NOMO-1 (cell line): ENCODE results near the gene TBC1D10B.
"Not testable (repeated sequence)": the region's sequence is repeated elsewhere in the genome, so short reads cannot be mapped to it uniquely, and the experiment has no call there.

Experiments used
- DNase-seq, 2 experiments: peaks; one replicate each; lab custom pipeline; 2025; ENCODE audit not compliant: unreplicated experiment in 2 of 2; lab: John Stamatoyannopoulos, UW

Gene TBC1D10B

DNA sequence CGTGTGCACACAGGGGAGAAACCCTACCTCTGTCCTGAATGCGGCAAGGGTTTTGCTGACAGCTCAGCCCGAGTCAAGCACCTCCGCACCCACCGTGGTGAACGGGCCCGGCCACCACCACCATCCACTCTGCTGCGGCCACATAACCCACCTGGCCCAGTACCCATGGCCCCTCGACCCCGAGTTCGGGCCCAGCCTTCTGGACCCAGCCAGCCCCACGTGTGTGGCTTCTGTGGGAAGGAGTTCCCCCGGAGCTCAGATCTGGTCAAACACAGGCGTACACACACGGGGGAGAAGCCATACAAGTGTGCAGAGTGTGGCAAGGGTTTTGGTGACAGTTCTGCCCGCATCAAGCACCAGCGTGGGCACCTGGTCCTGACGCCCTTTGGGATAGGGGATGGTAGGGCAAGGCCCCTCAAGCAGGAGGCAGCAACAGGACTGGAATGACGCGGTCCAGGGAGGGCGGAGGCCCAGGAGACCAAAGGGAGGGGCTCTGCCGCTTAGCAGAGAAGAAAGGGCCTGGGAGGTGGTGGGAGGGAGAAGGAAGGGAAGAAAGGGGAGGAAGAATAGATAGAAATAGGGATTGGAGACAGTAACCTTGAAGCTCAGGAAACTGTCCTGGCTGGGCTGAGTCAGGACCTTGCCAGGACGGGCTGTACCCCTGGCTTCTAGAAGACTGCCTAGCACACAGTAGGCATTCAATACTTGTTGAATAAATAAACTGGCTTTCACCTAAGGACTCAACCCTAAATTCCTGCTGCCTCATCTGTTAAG lies 28.6 kb upstream of the TBC1D10B start:
- DNase-seq = no peak

DNA sequence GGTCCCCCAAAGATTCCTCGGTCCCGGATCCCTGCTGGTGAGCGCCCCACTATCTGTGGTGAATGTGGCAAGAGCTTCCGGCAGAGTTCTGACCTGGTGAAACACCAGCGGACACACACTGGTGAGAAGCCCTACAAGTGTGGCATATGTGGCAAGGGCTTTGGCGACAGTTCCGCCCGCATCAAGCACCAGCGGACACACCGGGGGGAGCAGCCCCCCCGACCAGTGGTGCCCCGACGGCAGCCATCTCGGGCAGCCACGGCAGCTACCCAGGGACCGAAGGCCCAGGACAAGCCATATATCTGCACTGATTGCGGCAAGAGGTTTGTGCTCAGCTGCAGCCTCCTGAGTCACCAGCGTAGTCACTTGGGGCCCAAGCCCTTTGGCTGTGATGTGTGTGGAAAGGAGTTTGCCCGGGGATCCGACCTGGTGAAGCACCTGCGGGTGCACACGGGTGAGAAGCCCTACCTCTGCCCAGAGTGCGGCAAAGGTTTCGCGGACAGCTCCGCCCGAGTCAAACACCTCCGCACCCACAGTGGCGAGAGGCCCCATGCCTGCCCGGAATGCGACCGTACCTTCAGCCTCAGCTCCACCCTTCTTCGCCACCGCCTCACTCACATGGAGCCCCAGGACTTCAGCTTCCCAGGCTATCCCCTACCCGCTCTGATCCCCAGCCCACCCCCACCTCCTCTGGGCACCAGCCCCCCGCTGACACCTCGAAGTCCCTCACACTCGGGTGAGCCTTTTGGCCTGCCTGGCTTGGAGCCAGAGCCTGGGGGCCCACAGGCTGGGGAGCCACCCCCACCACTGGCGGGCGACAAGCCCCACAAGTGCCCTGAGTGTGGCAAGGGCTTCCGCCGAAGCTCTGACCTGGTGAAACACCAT lies 27.7 kb upstream of the TBC1D10B start:
- DNase-seq = no peak

DNA sequence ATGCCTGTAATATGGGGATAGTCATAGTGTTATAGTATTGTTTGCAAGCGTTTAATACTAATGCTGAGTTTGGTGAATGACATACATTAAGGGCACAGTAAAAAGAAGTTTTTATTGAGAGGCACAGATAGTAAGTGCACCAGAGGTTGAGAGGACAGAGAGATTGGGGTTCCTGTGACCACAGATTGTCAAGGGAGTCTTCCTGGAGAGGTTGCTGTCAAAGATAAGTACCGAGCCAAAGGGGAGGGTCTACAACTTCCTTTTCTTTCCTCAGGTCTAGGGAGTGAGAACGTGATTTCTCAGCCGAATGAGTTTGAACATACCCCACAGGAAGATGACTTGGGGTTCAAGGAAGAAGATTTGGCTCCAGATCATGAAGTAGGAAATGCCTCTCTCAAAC lies 26.8 kb upstream of the TBC1D10B start:
- no peak for DNase-seq

DNA sequence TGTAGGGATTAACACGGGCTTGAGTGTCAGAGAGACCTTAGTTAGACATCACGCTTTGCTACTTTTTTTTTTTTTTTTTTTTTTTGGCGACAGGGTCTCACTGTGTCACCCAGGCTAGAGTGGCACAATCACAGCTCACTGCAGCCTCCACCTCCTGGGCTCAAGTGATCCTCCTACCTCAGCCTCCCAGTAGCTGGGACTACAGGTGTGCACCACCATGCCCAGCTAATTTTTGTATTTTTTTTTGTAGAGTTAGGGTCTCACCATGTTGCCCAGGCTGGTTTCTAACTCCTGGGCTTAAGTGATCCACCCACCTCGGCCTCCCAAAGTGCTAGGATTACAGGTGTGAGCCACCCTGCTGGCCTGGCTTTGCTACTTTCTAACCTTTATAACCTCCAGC lies 26.3 kb upstream of the TBC1D10B start:
- not testable (repeated sequence) for DNase-seq

DNA sequence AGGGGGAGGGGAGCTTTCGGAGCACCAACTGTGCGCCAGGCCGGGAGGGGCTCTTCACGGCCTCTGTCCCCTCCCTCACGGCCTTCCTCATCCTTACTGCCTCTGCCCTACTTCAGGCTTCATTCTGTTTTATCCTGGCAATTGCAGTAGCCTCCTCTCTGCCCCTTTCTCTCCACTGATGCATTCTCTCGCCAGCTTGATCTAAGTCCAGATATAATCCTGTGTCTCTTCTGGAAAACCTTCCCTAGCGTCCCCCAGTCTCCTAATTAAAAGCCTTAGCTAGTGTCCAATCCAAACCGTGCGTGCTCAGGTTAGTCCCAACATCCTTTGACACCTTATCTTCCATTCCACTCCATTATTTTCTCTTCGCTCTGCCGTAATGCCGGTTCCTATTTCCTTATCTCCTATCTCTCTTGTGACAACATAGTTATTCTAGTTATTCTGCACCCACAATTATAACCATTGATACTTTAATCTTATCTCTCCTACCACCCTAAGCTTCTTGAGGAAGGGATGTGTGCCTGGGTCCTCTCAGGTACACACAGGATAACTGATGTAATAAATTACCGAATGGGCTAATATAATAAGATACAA lies 25.8 kb upstream of the TBC1D10B start:
- DNase-seq = peak in 1 of 2 experiments; percentile 21

DNA sequence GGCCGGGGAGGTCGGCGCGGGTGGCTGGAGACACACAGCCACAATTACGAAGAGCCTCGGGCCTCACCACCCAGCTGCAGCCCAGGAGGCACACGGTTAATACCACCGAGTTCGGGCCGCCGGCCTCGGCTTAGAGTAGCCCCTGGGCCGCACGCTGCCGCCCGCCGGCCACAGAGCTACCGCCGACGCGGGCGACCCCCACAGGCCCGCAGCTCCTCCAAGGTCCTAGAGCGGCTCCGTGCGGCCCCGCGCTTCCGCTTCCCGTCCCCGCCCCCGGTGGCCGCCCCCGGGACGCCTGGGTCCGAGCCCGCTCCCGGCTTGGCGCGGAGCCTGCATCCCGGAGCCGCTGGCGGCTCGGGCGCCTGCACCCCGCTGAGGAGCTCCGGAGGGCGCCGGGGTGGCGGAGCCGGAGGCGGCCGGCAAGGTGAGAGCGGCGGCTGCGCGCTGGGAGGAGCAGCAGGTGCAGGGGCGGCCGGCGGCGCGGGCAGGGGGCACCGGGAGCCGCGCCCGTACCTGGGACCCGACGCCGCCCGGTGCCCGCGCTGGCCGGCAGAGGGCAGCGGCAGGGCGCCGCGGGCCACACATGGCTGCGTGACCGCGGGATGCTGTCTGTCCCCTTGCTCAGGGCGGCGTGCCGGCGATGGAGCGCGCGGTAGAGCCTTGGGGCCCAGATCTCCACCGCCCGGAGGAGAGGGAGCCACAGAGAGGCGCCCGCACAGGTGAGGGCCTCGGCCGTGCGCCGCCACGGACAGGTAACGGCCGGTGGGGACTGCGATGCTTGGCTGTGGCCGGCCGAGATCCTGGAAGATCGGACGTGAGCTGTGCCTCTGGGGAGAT lies 25.1 kb upstream of the TBC1D10B start, which contains the start of gene ZNF48:
Gene ZNF48 (plus strand): TSS at position 266 of the 837 bp plus-strand sequence. CDS start 375 bp downstream, at position 641.
- DNase-seq = peak; percentile 84 to 89

DNA sequence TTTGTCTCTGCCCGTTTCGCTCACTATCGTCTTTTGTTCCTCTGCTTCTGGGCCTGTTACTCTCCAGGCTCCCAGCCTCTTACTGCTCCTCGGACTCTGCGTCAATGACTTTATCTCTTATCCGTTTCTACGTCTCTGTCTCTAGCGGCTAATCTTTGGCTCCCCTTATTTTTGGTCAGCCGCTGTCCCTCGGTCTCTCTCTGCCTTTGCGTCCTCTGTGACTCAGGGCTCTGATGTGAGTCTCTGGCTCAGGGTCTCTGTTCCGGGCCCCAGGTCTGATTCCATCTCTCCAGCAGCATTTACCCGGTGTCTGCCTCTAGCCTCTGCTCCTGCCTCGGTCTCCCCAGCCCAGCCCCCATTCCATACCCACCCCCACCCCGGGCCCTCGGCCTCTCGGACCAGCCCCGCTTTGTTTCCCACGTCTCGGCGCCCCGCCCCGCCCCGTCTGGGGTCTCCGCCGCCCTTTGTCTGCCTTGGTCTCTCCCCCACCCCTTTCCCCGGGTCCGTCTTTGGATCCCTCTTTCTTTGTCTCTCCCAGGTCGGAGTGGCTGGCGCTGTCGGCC lies 24.4 kb upstream of the TBC1D10B start:
- DNase-seq = no peak

DNA sequence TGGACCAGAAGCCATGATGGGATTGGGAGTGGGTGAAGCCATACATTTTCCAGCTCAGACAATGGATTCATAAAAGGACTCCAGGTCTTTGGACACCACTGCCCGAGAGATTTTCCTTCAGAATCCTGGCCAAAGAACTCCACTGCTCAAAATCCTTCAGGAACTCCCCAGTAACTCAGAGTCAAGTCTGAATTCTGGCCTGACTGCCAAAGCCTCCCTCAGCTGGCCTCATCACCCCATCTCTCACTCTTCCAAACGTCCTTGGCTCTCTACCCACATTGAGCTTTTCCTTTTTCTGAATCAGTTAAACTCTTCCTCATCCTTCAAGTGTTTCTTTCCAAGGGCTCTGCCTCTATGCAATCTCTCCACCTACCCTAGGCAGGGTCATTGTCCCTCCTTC lies 13.2 kb upstream of the TBC1D10B start:
- DNase-seq = no peak

DNA sequence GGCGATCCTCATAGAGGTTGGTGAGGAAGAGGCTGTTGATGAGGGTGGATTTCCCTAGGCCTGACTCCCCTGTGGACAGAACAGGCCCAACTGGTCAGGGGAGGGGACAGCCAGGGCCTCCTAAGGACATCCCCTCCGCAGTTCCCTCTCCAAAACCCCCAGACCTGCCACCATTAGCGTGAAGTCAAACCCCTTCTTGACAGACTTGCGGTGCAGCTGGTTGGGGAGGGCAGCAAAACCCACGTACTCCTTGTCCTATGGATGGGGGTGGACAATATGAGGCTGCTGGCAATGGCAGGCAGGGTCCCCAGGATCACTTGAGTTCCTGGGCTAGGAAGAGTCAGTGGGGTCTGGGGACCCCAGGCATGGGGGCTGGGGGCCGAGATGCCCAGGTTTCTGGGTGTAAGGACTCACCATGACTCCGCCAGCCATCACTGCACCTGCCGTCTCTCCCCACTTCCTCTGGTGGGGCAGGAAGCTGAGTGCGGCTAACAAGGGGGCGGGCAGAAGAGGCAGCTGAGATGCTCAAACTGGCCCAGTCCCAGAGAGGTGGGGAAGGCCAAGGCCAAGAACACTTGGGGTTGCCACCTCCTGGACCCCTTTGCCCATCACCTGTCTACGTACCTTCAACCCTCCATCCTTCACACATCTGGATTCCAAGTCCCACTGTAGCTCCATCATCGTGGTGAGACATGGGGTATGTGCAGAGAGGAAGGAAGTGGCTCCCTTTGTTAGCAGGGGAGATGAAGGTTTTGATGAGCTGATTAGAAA lies 12.0 kb upstream of the TBC1D10B start, which contains the start of gene SEPTIN1:
Gene SEPTIN1 (minus strand): TSS at position 451 of the 771 bp plus-strand sequence. CDS start 19 bp downstream, at position 432.
- DNase-seq = no peak

DNA sequence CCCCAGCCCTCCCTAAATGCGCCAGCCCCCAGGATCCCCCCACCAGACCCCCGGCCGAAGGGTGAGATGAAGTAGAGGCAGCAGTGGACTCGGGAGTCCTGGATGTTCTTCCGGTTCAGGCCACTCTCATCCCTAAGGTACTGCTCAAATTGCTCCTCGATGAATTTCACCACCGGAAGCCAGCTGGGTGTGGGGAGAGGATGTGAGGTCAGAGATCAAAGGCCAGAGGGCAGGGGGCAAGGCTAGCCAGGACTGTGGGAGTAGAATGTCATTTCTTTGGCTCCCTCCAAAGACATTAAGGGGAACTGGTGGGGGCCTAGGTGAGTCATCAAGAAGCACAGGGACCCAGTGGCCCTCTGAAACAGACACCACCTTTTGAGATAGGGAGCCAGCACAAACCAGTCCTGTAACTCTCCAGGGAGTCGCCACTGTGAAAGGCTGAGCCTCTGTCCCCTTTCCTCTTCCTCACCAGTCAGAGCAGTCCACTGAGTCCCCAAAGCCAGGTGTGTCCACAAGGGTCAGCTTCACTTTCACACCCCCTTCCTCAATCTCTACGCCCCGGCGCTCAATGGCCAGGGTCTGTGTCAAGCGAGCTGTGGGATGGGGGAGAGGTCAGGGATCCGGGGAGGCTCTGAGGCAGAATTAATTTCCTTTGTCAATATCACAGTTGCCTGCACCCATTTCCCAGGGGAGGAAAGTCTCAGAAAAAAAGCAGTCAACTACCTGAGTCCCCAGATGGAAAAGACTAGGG lies 11.2 kb upstream of the TBC1D10B start:
- DNase-seq = no peak

DNA sequence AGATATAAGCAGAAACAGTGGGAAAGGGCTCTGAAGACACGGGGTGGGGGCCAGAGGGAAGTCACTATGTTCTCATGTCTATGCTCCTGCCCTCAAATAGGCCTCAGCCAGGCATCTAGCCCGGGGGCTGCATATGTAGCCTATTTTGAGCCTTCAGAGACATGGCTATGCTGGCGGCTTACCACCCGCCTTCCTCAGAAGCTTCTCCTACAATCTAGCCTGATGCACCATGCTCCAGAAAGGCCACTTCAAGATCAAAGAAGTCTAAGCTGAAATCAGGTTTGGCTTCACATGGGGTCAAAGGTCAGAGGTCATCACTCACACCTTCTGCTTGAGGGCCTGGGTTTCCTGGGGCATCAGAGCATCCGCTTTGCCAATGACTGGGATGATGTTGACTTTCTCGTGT lies 10.5 kb upstream of the TBC1D10B start:
- no peak for DNase-seq

DNA sequence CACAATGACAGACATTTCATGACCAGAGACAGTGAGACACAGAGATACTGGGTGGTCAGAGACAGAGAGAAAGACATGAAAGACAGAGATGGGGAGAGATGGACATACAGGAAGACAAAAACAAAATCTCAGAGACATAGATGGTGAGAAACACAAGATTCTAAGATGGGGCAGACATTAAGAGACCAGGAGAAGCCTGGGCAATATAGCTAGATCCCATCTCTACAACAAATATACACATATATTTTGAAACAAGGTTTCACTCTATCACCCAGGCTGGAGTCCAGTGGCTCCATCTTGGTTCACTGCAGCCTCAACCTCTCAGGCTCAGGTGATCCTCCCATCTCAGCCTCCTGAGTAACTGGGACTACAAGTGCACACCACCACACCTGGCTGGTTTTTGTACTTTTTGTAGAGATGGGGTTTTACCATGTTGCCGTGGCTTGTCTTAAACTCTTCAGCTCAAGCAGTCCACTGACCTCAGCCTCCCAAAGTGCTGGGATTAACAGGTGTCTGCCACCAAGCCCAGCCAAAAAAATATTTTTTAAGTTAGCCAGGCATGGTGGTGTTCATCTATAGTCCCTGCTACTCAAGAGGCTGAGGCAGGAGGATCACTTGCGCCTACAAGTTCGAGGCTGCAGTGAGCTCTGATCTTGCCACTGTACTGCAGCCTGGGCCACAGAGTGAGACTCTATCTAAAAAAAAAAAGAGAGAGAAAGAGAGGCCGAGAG lies 9.9 kb upstream of the TBC1D10B start:
- DNase-seq = no peak

DNA sequence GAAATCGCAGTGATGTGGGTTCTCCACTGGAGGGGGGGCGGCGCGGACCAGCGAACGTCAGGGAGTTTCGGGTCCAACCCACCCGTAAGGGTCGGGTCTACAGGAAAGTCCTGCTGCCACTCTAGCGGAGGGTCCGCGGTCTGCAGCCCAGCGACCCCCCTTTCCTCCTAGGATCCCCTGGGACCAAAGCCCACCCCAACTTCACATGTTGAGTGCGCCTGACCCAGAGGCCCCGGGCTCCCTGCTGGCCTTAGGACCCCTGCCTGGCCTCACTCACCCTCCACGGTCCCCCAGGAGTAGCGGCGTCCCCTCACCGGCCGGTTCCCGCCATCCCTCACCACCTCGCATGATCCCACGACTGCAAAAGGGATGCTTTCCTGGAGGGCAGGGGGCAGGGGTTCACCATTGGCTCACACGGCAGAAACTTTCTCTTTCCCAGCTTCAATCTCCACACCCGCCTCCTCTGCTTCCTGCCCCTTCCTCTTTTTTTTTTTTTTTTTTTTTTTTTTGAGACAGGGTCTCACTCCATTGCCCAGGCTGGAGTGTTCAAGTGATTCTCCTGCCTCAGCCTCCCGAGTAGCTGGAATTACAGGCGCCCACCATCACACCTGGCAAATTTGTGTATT lies 9.0 kb upstream of the TBC1D10B start:
- DNase-seq = no peak

DNA sequence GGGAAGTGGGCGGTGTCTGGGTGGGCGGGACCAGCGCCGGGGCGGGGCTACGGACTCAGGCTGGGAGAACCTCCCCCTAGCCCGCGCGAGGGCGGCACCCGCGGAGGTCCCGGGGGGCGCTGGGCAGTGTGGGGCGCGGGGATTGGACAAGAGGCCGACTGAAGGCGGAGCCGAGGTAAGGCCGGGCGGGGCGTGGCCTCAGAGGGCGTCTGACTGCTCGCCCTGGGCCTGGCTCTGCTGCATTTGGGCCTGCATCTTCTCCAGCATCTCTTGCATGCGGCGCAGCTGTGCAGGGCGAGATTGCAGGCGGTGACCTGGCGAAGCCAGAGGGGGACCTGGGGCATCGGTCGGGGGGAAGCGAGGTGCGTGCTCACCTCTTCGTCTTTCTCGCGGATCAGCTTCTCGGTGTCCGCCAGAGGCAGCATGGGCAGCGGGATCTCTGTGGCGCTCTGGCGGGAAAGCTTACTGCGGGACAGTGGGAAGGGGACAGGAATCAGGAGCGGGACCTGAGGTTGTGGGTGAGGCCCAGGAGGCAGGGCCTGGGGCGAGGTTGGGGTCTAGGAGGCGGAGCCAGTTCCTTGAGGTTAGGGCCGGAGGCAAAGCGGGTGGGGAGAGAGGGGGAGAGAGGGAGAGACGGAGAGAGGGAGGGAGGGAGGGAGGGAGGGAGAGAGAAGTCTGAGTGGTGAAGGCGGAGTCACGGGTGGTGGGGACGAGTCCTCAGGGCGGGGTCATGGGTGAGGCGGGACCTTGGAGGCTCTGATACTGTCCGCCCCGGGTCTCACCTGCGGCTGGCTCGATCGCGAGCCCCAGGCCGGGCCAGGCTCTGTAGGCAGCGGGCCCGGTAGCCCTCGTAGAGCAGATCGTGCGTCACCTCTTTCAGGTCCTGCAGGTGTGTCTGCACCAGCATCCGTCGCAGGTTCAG lies 8.2 kb upstream of the TBC1D10B start:
- peak; percentile 94 to 95 for DNase-seq

DNA sequence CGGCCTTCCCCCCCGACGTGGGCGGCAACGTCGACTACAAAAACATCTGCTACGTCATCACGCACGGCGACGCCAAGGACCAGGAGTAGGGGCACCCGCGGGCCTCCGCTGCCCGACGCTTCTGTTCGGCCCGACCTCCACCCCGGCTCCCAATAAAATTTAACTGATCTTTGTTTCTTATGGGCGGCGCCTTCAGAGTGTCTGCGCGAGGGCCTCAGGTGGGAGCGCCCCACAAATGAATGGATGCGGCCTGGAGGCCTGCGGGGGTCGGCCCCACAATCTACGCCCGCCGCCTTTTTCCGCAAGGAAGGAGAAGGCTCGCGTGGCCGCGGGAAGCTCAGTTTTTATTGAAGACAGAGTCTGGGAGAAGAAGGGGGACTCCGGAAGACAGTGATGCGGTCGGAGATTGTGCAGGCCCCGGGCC lies 7.5 kb upstream of the TBC1D10B start:
- DNase-seq = peak; percentile 87 to 91

DNA sequence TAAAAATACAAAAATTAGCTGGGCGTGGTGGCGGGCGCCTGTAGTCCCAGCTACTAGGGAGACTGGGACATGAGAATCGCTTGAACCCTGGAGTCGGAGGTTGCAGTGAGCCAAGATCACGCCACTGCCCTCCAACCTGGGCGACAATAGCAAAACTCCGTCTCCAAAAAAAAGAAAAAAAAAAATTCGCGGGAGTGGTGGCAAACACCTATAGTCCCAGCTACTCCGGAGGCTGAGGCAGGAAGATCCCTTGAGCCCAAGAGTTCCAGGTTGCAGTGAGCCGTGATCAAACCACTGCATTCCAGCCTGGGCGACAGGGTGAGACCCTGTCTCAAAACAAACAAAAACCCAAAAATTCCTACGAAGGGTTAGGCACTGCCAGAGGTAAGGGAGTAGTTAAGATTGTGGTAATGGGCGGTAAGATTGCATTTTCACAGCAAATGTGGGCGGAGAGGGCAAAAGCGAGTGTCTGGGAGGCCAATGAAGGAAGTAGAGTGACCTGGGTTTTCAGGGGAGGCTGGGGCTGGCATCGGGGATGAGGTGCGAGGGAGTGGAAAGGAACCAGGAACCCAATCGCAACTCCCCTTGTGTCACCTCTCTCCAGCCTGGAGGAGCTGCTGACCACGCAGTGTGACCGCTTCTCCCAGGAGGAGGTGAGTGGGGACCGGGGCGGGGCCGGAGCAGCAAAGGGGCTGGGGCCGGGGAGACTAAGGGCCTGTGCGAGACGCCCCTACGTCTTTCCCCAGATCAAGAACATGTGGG lies 6.9 kb upstream of the TBC1D10B start:
- DNase-seq = peak; percentile 70 to 78
